HG03135 (cell line): ENCODE measurements around the gene EZR.
"Not testable (repeated sequence)": the region's sequence is repeated elsewhere in the genome, so short reads cannot be mapped to it uniquely, and the experiment has no call there.

Experiments used
- ATAC-seq: cut with Tn5 transposase; IDR thresholded peaks from one replicate; pipeline ENCODE4 v1.9.1; 2021; ENCODE audit warnings: mild to moderate bottlenecking, moderate library complexity; ENCODE audit not compliant: unreplicated experiment

Gene EZR

GRCh38 chr6:158799051-158799792 lies 19.9 kb downstream of the EZR start:
- ATAC-seq = no peak

- no peak for ATAC-seq
Observed at GRCh38 chr6:158798311-158798710, 20.9 kb downstream of the EZR start.

GRCh38 chr6:158797331-158798310 lies 21.5 kb downstream of the EZR start:
- ATAC-seq = no peak

GRCh38 chr6:158796353-158796752 lies 22.8 kb downstream of the EZR start:
- no peak for ATAC-seq

- no peak for ATAC-seq
Observed at GRCh38 chr6:158795516-158795915, 23.7 kb downstream of the EZR start.

GRCh38 chr6:158793432-158793831 lies 25.7 kb downstream of the EZR start:
- no peak for ATAC-seq

GRCh38 chr6:158792505-158792904 lies 26.7 kb downstream of the EZR start:
- not testable (repeated sequence) for ATAC-seq

- ATAC-seq = no peak
Observed at GRCh38 chr6:158791274-158791855, 27.8 kb downstream of the EZR start.

- ATAC-seq = no peak
Observed at GRCh38 chr6:158789115-158789917, 29.9 kb downstream of the EZR start.

- no peak for ATAC-seq
Observed at GRCh38 chr6:158787395-158787794, 31.8 kb downstream of the EZR start.

GRCh38 chr6:158786645-158787304 lies 32.4 kb downstream of the EZR start:
- ATAC-seq = no peak

GRCh38 chr6:158785036-158785435 lies 34.1 kb downstream of the EZR start:
- ATAC-seq = no peak

GRCh38 chr6:158784505-158784904 lies 34.7 kb downstream of the EZR start:
- no peak for ATAC-seq

- ATAC-seq = no peak
Observed at GRCh38 chr6:158783851-158784250, 35.3 kb downstream of the EZR start.

- ATAC-seq = no peak
Observed at GRCh38 chr6:158783167-158783450, 36.1 kb downstream of the EZR start.

GRCh38 chr6:158782432-158783166 lies 36.6 kb downstream of the EZR start:
- ATAC-seq = no peak

- ATAC-seq = no peak
Observed at GRCh38 chr6:158781692-158782373, 37.3 kb downstream of the EZR start.

GRCh38 chr6:158780988-158781691 lies 38.0 kb downstream of the EZR start:
- ATAC-seq = no peak
